Epidermal melanocyte (primary cell): ENCODE data around the gene ARHGEF10L.

Experiments used
- DNase-seq: peaks from one replicate; pipeline ENCODE4 v3.0.0; 2011; ENCODE audit warnings: low spot score; ENCODE audit not compliant: insufficient read length

Gene ARHGEF10L

DNA sequence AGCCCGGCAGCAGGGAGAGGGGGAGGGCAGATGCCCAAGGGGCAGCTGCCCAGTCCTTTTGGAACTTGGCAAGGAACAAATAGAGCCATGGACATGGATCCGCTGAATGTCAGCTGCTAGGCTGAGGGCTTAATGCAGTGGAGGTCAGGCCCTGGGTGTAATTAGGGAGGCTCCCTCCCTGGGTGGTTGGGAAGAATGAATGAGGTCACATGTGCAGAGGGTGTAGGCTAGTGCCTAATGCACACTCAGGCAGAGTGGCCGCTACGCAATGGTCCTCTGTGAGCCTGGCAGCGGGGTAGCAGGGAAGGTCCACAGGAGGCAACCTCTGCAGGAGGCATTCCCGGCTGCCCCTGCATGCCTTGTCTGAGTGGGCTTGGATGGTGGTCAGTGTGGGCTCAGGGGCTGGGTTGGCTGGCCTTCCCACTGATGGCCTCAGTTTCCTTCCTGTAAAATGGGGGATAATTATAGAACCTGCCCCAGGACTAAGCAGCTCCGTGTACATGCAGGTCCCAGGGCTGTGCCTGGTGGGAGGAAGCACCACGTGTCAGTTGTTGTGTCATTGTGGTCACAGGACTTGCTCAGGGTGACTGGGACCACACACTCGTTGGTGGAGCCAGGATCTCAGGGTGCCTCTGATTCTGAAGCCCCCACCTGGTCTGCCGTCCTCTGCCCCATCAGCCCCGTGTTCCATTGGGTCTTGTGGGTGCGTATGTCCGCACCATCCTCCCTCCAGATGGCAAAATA lies 134.0 kb downstream of the ARHGEF10L start:
- peak; percentile 42 for DNase-seq

DNA sequence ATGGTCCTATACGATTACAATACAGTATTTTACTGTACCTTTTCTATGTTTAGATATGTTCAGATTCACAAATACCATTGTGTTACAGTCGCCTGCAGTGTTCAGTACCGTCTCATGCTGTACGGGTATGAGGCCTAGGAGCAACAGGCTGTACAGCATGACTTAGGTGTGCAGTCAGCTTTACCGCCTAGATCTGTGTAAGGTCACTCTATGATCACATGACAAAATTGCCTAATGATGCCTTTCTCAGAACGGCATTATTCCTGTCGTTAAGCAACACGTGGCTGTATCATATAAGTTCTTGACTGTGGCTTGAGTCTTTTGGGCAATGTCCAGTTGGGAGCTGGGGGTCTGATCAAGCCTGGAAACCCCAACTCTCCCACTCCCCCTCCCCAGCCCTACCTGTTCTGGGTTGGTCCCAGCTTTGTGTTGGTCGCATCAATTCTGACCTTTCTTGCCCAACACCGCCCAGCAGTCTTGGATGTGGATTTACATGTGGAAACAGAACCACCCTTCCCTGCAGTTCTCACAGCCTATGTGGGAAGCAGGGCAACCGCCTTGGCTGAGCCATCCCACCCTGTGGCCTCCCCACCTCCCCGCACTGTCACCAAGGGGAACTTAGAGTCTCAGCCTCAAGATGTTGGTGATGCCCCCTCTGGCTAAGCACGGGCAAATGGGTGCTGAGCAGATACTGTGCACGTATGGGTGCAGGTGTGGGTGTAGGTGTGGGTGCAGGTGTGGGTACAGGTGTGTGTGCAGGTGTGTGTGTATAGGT lies 135.4 kb downstream of the ARHGEF10L start:
- no peak for DNase-seq

DNA sequence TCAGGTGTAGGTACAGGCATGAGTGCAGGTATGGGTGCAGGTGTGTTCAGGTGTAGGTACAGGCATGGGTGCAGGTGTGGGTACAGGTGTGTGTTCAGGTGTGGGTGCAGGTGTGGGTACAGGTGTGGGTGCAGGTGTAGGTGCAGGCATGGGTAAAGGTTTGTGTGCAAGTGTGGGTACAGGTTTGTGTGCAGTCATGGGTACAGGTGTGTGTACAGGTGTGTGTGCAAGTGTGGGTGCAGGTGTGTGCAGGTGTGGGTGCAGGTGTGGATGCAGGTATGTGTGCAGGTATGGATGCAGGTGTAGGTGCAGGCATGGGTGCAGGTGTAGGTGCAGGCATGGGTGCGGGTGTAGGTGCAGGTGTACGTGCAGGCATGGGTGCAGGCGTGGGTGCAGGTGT lies 136.2 kb downstream of the ARHGEF10L start:
- DNase-seq, result no peak

DNA sequence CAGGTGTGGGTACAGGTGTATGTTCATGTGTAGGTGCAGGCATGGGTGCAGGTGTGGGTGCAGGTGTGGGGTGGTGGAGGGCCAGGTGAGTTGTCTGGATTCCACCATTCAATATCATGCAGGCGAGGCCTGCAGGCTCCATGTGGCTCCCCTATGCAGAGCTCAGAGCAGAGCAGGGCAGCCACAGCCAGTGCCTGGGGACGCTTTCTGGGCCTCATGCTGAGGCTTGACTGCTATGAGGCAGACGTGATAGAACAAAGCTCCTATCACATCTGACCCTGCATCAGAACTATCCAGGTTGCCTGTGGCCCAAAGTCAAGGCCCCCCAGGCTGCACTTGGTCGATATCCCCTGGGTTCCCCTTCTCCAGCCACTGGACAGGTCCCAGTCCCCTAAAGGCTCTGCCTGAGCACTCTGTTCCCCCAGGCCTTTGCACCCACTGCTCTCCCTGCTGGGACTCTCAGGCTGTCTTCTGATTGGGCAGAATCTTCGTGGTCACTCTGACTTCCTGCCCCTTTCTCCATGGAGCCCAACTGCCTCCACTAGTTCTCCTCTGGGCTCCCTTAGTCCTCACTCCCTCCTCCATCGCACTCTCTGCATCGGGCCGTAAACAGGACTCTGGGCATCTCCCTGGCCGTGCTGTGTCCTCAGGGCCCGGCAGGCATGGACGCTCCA lies 137.0 kb downstream of the ARHGEF10L start:
- no peak for DNase-seq

DNA sequence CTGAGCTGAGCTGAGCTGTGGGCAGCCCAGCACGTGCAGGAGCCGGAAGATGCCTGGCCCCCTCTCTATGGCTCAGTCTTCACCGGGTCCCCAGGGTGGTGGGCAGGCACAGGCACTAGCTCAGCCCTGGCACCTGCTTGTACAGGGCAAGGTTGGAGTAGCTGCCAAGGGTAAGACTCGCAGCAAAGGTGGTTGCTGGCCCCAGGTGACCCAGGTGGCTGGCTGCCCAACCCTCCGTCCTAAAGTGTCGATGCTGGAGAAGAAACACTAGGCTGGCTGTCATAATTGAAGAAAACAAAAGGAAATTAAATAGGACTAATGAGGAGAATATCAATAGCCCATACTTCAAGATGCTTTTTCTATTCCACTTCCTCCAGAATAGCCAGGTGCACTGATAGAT lies 138.5 kb downstream of the ARHGEF10L start:
- no peak for DNase-seq

DNA sequence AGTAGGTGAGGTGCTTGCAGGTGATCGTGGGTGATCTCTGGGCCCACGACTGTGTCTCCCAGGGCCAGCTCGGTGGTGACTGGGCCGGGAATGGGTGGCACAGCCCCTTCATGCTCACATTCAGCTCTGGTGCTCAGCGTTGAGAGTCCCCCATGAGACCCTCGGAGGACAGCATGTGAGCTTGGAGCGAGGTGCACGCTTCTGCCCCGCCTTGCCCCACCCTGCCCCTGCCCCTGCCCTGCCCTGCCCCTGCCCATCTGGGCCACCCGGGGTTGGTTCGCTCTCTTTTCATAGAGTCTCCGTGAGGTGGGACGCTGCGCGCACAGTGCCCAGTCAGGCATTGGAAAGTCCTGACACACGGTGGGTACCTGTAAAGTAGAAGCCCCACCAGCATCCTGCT lies 140.4 kb downstream of the ARHGEF10L start:
- DNase-seq, result no peak

DNA sequence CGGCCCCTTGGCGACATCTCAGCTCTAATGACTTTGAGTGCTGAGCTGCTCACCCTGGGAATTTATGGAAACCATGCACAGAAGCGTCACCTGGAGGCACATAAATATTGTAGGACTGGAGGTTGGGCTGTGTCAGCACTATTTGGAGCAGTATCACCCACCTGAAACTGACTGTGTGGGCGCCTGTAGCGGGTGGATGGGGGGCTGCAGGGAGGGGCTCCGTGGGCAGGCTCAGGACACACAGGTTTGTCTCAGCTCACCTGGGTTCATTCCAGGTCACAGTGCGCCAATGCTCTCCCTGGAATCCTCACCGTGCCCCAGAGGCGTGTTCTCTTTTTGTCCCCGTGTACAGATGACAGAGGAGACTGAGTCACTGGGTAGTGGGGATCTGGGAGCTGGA lies 140.8 kb downstream of the ARHGEF10L start:
- no peak for DNase-seq

DNA sequence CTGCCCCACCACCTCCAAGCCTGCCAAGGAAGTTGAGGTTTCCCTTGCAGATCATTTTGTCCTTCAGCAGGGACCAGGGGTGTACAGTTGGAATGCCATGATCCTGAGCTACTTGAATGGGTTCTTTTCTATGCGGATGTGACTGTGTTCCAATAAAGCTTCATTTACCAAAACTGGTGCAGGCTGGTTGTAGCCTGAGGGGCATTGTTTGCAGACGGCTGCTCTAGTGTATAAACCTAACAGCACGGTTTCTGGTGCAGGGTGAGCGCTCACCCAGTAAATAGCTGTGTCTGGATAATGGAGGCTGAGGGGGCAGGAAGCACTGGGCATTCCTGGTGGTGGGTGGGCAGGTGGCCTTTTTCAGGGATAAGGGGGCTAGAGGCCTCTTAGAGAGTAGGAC lies 142.9 kb downstream of the ARHGEF10L start:
- peak; percentile 60 for DNase-seq

DNA sequence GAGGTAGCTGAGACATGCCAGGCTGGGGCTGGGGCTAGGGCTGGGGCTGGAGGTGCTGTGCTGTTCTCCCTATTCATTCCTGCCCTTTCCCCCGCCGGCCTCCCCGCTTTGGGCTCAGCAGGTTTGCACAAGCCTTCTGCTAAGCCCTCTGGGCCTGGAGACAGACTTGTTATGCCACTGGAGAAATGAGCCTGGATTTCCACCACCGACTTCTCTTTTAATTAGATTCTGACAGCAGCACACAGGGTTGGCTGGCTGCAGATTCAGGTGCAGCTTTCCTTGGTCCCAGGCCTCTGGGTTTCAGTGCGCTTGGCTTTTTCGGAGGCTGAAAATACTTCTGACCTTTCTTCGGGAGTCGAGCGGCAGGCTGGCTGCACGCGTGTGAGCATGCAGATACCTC lies 144.1 kb downstream of the ARHGEF10L start:
- DNase-seq, result no peak

DNA sequence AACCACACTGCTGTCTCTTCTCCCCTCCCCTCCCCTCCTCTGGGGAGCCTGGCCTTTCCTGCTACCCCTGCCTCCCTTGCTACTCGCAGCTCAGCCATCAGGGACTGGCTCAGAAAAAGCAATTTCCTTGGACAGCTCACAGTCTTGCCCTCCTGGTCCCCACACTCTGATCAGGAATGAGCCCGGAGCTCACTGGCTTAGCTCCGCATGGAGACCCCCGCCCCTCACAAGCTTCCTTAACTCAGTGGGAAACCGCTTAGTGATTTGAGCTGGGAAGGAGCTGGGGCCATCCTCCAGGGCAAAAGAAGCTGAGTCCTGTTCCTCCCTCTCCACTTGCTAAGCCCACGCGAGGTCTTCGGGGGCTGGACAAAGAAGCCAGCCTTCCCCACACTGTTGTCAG lies 145.3 kb downstream of the ARHGEF10L start:
- no peak for DNase-seq

DNA sequence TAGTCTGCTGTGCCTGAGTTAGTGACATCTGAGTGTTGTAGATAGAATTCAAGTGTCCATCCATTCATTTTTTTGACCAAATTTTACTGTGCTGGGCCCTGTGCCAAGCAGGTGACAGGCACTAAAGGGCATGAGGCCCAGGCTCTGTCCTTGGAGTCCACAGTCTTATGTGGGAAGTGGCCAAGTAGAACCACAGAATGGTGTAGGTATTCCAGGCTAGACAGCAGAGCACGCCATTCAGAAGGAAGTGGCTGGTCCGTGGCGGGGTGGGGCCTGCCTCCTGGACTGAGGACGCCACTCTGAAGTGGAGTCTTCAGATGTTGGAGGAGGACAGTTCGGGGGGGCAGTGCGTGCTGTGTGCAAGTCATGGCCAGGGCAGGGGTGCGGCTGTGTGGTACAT lies 146.8 kb downstream of the ARHGEF10L start:
- DNase-seq, result no peak

DNA sequence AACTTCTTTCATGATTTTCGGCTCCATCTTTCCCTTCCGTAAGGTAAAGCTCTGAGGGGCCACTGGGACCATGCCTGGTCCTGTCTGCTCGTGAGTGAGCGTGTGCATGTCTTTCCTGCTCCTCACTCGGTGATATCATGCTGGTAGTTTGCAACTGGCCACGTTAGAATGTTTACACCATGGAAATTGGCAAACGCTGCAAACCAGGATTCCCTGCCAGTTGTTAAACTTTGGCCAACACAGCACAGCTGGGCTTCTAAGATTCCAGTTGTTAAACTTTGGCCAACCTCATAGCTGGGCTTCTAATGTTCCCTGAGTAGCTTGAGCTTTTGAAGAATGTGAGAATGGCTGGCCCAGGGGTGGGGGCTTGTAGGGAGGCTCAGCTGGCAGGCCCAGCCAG lies 147.6 kb downstream of the ARHGEF10L start:
- no peak for DNase-seq

DNA sequence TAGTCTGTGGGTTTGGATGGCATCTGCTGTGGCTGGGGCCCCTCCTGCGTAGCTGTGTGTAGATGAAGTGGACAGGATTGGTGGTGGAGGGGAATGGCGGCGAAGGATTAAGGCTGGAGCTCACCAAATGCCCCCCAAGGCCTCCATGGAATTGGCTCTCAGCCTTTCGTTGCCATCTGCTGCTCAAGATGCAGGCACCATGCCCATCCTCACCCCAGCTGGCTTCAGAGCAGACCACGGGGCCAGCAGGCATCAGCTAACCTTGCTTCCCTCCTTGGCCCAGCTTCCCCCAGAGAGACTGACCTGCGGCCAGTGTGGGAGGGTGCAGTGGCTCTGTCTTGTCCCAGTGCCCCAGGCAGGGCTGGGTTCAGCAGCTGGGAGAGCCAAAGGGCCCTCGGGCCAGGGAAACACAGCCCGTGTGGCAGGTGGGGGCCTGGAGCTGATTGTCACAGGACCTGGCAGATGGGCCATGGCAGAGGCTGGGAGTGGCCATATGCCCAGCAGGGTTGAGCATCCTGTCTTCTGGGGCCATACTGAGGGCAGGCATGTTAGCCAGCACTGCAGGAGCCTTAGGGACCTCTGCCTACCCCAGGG lies 148.8 kb downstream of the ARHGEF10L start:
- no peak for DNase-seq

DNA sequence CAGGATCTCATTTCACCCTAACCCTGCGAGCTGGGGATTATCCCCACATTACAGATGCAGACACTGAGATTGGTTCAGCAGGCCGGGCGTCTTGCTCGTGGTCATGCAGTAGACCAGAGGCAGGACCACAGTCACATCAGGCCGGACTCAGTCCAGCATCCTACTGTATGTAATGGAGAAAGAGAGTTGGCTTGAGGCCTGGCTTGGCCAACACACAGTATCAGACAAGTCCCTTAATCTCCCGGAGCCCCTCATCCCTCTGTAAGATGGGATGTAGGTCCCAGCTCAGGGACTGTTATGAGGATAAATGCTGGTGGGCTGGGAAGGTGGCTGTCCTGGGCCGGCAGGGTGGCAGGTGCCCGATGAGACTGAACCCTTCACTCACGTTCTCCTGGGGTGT lies 149.5 kb downstream of the ARHGEF10L start:
- DNase-seq, result no peak

DNA sequence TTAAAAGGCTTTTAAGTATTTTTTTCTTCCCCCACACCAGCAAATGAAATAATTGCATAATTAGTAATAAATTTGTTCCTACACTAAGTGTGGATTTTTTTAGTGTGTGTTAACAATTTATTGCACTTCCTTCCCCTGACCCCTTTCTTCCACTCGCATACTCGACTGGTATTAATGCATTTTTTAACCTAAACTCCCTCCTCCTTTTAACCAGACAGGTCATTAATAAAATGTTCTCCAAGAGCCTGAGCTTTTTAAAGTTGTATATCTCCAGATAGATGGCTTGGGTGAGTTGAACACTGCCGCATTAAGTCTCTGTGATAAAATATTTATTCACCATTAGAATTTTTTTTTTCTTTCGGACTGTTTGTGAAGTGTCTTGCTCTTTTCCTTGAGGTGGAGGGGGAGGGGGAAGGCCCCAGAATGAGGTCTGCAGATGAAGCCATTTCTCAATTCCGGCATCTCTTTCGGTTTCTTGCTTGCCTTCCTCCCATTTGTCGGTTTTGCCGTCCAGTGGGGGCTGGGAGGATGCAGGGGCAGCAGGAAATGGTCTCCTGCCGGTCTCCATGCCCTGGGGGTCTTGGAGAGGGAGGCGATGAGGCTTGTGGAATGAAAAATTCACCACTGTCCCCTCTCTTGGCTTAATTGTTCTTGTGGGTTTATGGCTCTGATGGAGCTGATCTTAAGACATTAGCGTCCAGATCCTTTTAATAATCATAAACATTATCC lies 151.6 kb downstream of the ARHGEF10L start:
- DNase-seq, result no peak

DNA sequence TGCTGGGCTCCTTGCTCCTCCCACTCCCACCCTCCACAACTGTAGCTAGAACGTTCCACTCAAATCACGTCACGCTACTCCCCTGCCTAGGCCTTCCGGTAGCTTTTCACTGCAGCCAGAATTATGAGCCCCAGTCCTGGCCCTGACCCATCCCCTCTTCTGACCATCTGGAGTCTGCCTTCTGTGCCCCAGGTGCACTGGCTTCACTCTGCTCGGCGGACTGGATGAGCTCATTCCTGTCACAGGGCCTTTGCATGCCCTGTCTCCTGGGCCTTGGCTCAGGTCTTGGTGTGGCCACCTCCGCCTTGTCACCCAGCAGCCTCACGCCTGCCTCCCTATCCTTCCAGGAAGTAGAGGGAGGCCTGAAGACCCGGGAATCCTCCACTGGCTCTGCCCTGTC lies 153.1 kb downstream of the ARHGEF10L start:
- no peak for DNase-seq

DNA sequence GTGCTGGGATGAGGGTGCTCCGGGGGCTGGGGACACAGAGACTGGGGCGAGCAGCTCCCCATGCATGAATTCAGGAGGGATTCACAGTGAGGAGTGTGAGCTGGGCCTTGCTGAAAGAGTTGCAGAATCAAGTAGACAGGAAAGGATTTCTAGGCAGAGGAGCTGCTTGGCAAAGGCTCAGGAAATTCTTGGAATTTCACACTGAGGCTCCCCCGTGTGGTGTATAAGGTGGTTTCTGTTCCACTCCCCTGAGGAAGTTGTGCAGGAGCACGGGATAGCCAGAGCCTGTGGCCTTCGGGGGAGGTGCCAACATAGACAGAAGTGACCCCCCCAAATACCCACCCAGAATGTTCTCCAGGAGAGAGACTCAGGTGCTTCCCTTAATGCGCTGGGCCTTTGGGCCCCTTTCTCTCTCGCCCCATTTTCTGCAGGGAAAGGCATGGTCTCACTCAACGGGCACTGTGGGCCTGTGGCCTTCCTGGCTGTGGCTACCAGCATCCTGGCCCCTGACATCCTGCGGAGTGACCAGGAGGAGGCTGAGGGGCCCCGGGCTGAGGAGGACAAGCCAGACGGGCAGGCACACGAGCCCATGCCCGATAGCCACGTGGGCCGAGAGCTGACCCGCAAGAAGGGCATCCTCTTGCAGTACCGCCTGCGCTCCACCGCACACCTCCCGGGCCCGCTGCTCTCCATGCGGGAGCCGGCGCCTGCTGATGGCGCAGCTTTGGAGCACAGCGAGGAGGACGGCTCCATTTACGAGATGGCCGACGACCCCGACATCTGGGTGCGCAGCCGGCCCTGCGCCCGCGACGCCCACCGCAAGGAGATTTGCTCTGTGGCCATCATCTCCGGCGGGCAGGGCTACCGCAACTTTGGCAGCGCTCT lies 157.2 kb downstream of the ARHGEF10L start:
- DNase-seq, result no peak

DNA sequence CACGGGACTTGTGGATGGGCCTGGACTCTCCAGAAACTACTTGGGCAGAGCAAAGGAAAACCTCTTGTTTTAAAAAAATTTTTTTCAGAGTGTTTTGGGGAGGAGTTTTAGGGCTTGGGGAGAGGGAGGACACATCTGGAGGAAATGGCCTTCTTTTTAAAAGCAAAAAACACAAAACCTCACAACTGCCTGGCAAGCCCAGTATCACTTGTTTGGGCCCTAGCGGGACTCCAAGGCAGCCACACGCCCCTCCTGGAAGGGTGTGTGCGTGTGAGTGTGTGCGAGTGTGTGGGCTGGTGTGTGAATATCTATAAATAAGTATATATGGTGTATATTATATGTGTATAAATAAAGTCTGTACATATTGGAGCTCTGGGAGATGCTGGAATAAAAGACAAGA lies 158.0 kb downstream of the ARHGEF10L start:
- no peak for DNase-seq

DNA sequence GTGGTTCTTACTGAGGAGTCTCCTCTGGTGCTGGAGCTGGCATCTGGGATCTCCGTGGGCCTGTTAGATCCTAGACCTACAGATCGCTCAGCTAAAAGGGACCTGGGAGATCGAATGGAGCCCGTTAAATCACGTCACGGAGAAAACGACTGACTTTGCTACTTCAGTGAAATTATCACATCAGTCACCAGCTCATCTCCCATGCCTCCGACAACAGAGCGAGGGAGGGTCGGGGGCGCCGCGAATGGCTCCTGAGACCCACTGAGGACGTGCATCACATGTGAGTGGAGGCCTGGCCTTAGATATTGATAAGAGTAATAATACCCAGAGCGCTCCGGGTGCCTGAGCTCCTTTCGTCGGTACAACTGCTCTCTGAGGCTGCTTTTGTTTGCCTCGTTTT lies 160.1 kb downstream of the ARHGEF10L start:
- no peak for DNase-seq
